PFSK-1 (cell line): ENCODE data around the gene CRB1.

Source experiments
- POLR2AphosphoS5 ChIP-seq: IDR thresholded peaks from 2 replicates; pipeline ENCODE4 v1.6.1; 2012; ENCODE audit warnings: low read depth, mild to moderate bottlenecking, control low read depth, low read length, moderate library complexity
- REST ChIP-seq, 2 experiments: IDR thresholded peaks; 2 replicates each; pipeline versions ENCODE4 v1.6.1 to v1.8.0; 2011 to 2012; ENCODE audit warnings: low read depth in 2 of 2, low read length in 2 of 2, control low read depth in 1 of 2, inconsistent platforms in 1 of 2, mild to moderate bottlenecking in 1 of 2, moderate library complexity in 1 of 2; ENCODE audit not compliant: insufficient read depth in 1 of 2
- TAF1 ChIP-seq: IDR thresholded peaks from 2 replicates; pipeline ENCODE4 v1.6.1; 2012; ENCODE audit warnings: low read length, control low read depth, borderline replicate concordance; ENCODE audit not compliant: insufficient read depth

- no peak for TF ChIP-seq TAF1
- no peak for TF ChIP-seq POLR2AphosphoS5
- no peak for TF ChIP-seq REST (IDR thresholded peaks at IDR 0.05; ENCODE audit: insufficient read depth in 1 of 2, low read depth in 2 of 2, low read length in 2 of 2)
These were observed 4.7 kb downstream of the CRB1 start for GRCh38 chr1:197272791-197273190.
